OCI-LY1 (cell line): Measurements from ENCODE around the gene SUSD1.

Experiments used
- EZH2 ChIP-seq: fragments of 200-600 bp; sonication (generic), shearing (Covaris generic); IDR thresholded peaks from 2 replicates; pipeline ENCODE4 v1.8.0; 2017; ENCODE audit warnings: borderline replicate concordance, mixed run types, mild to moderate bottlenecking, antibody characterized with exemption, low read length, moderate library complexity, mixed read lengths
- TF ChIP-seq, protein P1 (sequence below): fragments of 200-600 bp; sonication (generic), shearing (Covaris generic); IDR thresholded peaks from 2 replicates; pipeline ENCODE4 v1.5.1; 2017; ENCODE audit warnings: mild to moderate bottlenecking, antibody characterized with exemption, low read length, moderate library complexity, mixed read lengths

GRCh38 chr9:112037281-112038016 is 137.6 kb downstream of the SUSD1 start:
- TF ChIP-seq, protein P1, sequence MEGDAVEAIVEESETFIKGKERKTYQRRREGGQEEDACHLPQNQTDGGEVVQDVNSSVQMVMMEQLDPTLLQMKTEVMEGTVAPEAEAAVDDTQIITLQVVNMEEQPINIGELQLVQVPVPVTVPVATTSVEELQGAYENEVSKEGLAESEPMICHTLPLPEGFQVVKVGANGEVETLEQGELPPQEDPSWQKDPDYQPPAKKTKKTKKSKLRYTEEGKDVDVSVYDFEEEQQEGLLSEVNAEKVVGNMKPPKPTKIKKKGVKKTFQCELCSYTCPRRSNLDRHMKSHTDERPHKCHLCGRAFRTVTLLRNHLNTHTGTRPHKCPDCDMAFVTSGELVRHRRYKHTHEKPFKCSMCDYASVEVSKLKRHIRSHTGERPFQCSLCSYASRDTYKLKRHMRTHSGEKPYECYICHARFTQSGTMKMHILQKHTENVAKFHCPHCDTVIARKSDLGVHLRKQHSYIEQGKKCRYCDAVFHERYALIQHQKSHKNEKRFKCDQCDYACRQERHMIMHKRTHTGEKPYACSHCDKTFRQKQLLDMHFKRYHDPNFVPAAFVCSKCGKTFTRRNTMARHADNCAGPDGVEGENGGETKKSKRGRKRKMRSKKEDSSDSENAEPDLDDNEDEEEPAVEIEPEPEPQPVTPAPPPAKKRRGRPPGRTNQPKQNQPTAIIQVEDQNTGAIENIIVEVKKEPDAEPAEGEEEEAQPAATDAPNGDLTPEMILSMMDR: no peak
- no peak for TF ChIP-seq EZH2
